H1 (cell line): Measurements from ENCODE around the gene PLEK. TPM values are rescaled to one million over a fixed set of nuclear protein-coding genes. Genes with fewer than 3 reads are reported as not detected.
A peak's percentile ranks its signal among the peaks of the same experiment; 100 is the strongest.

ENCODE experiments used
- CTCF ChIA-PET: fragments of 300-600 bp; sonication (Branson Sonifier 250); formaldehyde crosslinking; loops from one replicate; lab custom pipeline; 2021; ENCODE audit not compliant: partially characterized antibody; lab: Charles Lee
- POLR2A ChIA-PET: fragments of 300-600 bp; sonication (Branson Sonifier 250); formaldehyde crosslinking; loops from one replicate; lab custom pipeline; 2021; ENCODE audit warnings: inconsistent platforms; ENCODE audit not compliant: partially characterized antibody; lab: Charles Lee
- DNase-seq, 2 experiments: peaks; one replicate each; pipeline versions ENCODE4 v3.0.0 to v3.0.0-alpha.2; 2010 to 2022; ENCODE audit warnings: low spot score in 2 of 2, low read depth in 1 of 2, mixed read lengths in 1 of 2
- FAIRE-seq: peaks from 2 replicates; lab custom pipeline; 2011; peaks lifted over from hg19 to GRCh38; lab: Jason Lieb, UNC
- H2AFZ ChIP-seq: 2 replicates; pipeline ENCODE4 v1.8.1; 2012; ENCODE audit warnings: low read length, inconsistent platforms
- H2AK5ac ChIP-seq: 2 replicates; pipeline ENCODE4 v1.6.1; 2013; ENCODE audit warnings: low read depth, low read length
- H2BK120ac ChIP-seq: replicated peaks from 2 replicates; pipeline ENCODE3; 2013; ENCODE audit warnings: low read depth, low read length, inconsistent platforms
- H2BK12ac ChIP-seq: 2 replicates; pipeline ENCODE4 v1.6.1; 2013; ENCODE audit warnings: low read depth, low read length
- H2BK15ac ChIP-seq: 2 replicates; pipeline ENCODE4 v1.6.1; 2013; ENCODE audit warnings: low read length
- H2BK20ac ChIP-seq: 2 replicates; pipeline ENCODE4 v1.6.1; 2013; ENCODE audit warnings: low read length
- H2BK5ac ChIP-seq: 2 replicates; pipeline ENCODE4 v1.6.1; 2013; ENCODE audit warnings: low read depth, low read length
- H3K14ac ChIP-seq: 2 replicates; pipeline ENCODE4 v1.6.1; 2013; ENCODE audit warnings: inconsistent platforms; ENCODE audit not compliant: insufficient read length
- H3K18ac ChIP-seq: 2 replicates; pipeline ENCODE4 v1.6.1; 2013; ENCODE audit warnings: low read length; ENCODE audit errors: extremely low read depth
- H3K23ac ChIP-seq: 2 replicates; pipeline ENCODE4 v1.6.1; 2013; ENCODE audit warnings: inconsistent platforms; ENCODE audit not compliant: insufficient read length
- H3K23me2 ChIP-seq: 2 replicates; pipeline ENCODE4 v1.6.1; 2013; ENCODE audit warnings: low read depth, low read length
- H3K27ac ChIP-seq: 2 replicates; pipeline ENCODE4 v1.6.1; 2011; ENCODE audit warnings: low read depth, low read length, inconsistent platforms
- H3K27me3 ChIP-seq, 4 experiments: replicated peaks in 1 of 4; 1 replicate in 1 of 4; 2 replicates in 3 of 4; pipeline versions ENCODE4 v1.6.1 to v1.8.1; 2011 to 2013; ENCODE audit warnings: low read length in 3 of 4, mild to moderate bottlenecking in 3 of 4, inconsistent platforms in 2 of 4, mixed read lengths in 2 of 4, moderate library complexity in 1 of 4; ENCODE audit not compliant: control insufficient read depth in 3 of 4, insufficient read depth in 3 of 4; ENCODE audit errors: extremely low read depth in 1 of 4
- H3K36me3 ChIP-seq, 4 experiments: 2 replicates each; pipeline versions ENCODE4 v1.6.1 to v1.8.1; 2011 to 2013; ENCODE audit warnings: mild to moderate bottlenecking in 4 of 4, low read length in 3 of 4, moderate library complexity in 2 of 4, control low read depth in 1 of 4, inconsistent platforms in 1 of 4; ENCODE audit not compliant: insufficient read depth in 4 of 4, control insufficient read depth in 2 of 4
- H3K4ac ChIP-seq: replicated peaks from 2 replicates; pipeline ENCODE3; 2013; ENCODE audit warnings: low read length, low read depth, mixed read lengths, inconsistent platforms; ENCODE audit not compliant: insufficient read length
- H3K4me1 ChIP-seq, 4 experiments: replicated peaks in 1 of 4; 1 replicate in 1 of 4; 2 replicates in 3 of 4; pipeline versions ENCODE4 v1.6.1 to v1.8.1; 2011 to 2013; ENCODE audit warnings: low read length in 3 of 4, inconsistent platforms in 2 of 4, mixed read lengths in 1 of 4; ENCODE audit not compliant: insufficient read depth in 4 of 4, control insufficient read depth in 3 of 4
- H3K4me2 ChIP-seq, 2 experiments: 2 replicates each; pipeline versions ENCODE4 v1.6.1 to v1.8.1; 2011 to 2013; ENCODE audit warnings: low read depth in 2 of 2, low read length in 2 of 2, control low read depth in 1 of 2, inconsistent platforms in 1 of 2, mild to moderate bottlenecking in 1 of 2; ENCODE audit not compliant: insufficient read depth in 1 of 2
- H3K4me3 ChIP-seq, 4 experiments: fragments of 200-600, 300-600 bp in 1 of 4; sonication (generic), shearing (Covaris generic), sonication (Bioruptor Twin) in 1 of 4; 2 replicates each; pipeline versions ENCODE4 v1.5.1 to v1.8.1; 2011 to 2016; ENCODE audit warnings: low read length in 4 of 4, low read depth in 3 of 4, control low read depth in 2 of 4, inconsistent platforms in 2 of 4, mild to moderate bottlenecking in 2 of 4, mixed read lengths in 1 of 4, moderate library complexity in 1 of 4; ENCODE audit not compliant: insufficient read depth in 2 of 4; ENCODE audit errors: extremely low read depth in 1 of 4
- H3K56ac ChIP-seq: replicated peaks from 2 replicates; pipeline ENCODE3; 2013; ENCODE audit warnings: low read depth, mild to moderate bottlenecking, mixed read lengths, low read length, inconsistent platforms; ENCODE audit not compliant: insufficient read length
- H3K79me1 ChIP-seq: 2 replicates; pipeline ENCODE4 v1.6.1; 2013; ENCODE audit warnings: low read depth, low read length, control low read depth
- H3K79me2 ChIP-seq, 2 experiments: 2 replicates each; pipeline versions ENCODE4 v1.6.1 to v1.8.1; 2012 to 2013; ENCODE audit warnings: low read length in 2 of 2, mild to moderate bottlenecking in 2 of 2, inconsistent platforms in 1 of 2; ENCODE audit not compliant: insufficient read depth in 2 of 2, control insufficient read depth in 1 of 2
- H3K9ac ChIP-seq, 4 experiments: replicated peaks in 1 of 4; 1 replicate in 1 of 4; 2 replicates in 3 of 4; pipeline versions ENCODE4 v1.6.1 to v1.8.1; 2011 to 2013; ENCODE audit warnings: low read depth in 3 of 4, low read length in 3 of 4, control low read depth in 2 of 4, mild to moderate bottlenecking in 2 of 4, moderate library complexity in 2 of 4, inconsistent platforms in 1 of 4; ENCODE audit errors: extremely low read depth in 1 of 4
- H3K9me3 ChIP-seq, 2 experiments: 2 replicates each; pipeline versions ENCODE4 v1.6.1 to v1.8.1; 2012 to 2013; ENCODE audit warnings: mild to moderate bottlenecking in 2 of 2, moderate library complexity in 2 of 2, control low read depth in 1 of 2, inconsistent platforms in 1 of 2, low read depth in 1 of 2, low read length in 1 of 2, mixed read lengths in 1 of 2; ENCODE audit not compliant: insufficient read depth in 2 of 2
- H4K20me1 ChIP-seq, 2 experiments: replicated peaks in 1 of 2; 2 replicates each; pipeline versions ENCODE3 to v1.8.1; 2011 to 2013; ENCODE audit warnings: inconsistent platforms in 2 of 2, low read length in 2 of 2, mild to moderate bottlenecking in 1 of 2; ENCODE audit not compliant: insufficient read depth in 2 of 2, control insufficient read depth in 1 of 2
- H4K5ac ChIP-seq: 2 replicates; pipeline ENCODE4 v1.6.1; 2013; ENCODE audit warnings: low read length, low read depth, mixed read lengths, inconsistent platforms; ENCODE audit not compliant: insufficient read length
- H4K8ac ChIP-seq: 2 replicates; pipeline ENCODE4 v1.8.0; 2013; ENCODE audit warnings: mild to moderate bottlenecking, moderate library complexity, low read length, inconsistent platforms; ENCODE audit not compliant: insufficient read depth; ENCODE audit errors: extremely low read depth
- H4K91ac ChIP-seq: replicated peaks from 2 replicates; pipeline ENCODE3; 2013; ENCODE audit warnings: low read length, mixed read lengths, inconsistent platforms; ENCODE audit not compliant: insufficient read length
- SIN3A ChIP-seq, 2 experiments: IDR thresholded peaks in 1 of 2; conservative IDR thresholded peaks in 1 of 2; 2 replicates each; pipeline ENCODE4 v1.6.1; 2011 to 2012; ENCODE audit warnings: low read length in 2 of 2, improper control_type of control experiment in 1 of 2, low read depth in 1 of 2, mild to moderate bottlenecking in 1 of 2
- SRF ChIP-seq: IDR thresholded peaks from 2 replicates; pipeline ENCODE4 v1.6.1; 2011; ENCODE audit warnings: mild to moderate bottlenecking, low read depth, low read length, moderate library complexity
- WGBS, 2 experiments: shearing (Covaris generic) in 1 of 2; methylation state at CpG; one replicate each; pipeline versions ENCODE4 v1.1.6 to v1.1.7; 2013 to 2015; ENCODE audit warnings: low lambda C conversion rate in 2 of 2, mixed read lengths in 2 of 2, inconsistent platforms in 1 of 2, low coverage in 1 of 2, missing lambda C conversion rate in 1 of 2; ENCODE audit not compliant: insufficient replicate concordance in 2 of 2, insufficient coverage in 1 of 2, insufficient read length in 1 of 2; ENCODE audit errors: extremely low coverage in 1 of 2, missing lambda C conversion rate in 1 of 2; 5-methylcytosine and 5-hydroxymethylcytosine counted together
- polyA plus RNA-seq, 7 experiments: library from polyadenylated mRNA; depleted of rRNA in 3 of 7; stranded (reverse) in 5 of 7; unstranded in 2 of 7; fragments of >200 nt in 5 of 7; fragments of 200-250 nt in 2 of 7; gene quantifications; 1 replicate in 5 of 7; 2 replicates in 1 of 7; 4 replicates in 1 of 7; pipeline versions ENCODE4 v1.2.1 to v1.2.3, GENCODE V29; 2011 to 2013; ENCODE audit warnings: missing spikeins in 2 of 7, mixed read lengths in 2 of 7
- total RNA-seq: library from RNA; stranded (reverse); fragmentation: NEBNext Ultra II Directional; extraction: Animal tissue kit (Norgen Biotek cat#: 25700); gene quantifications from 2 replicates; pipeline ENCODE4 v1.2.1, GENCODE V29; 2021

PLEK gene
- total and polyA plus RNA-seq, 2 of the 8 experiments (the other 6 are each of a cell fraction or from before 2014, with no cell fraction given) = not detected

- H3K79me1 ChIP-seq = no peaks in the 10 kb centered on the region
- H3K4me3 ChIP-seq = peak overlapping the region in 2 of 4 experiments; percentile 9 to 32; a peak in 2 of 8 replicates
- no peak overlapping the region for H2BK20ac ChIP-seq
- no peak overlapping the region for H2AK5ac ChIP-seq
- no peak overlapping the region for H3K23ac ChIP-seq
- WGBS, 2 experiments = 76% methylated on average over 19 of the region's 19 CpGs; no CpG with 5 or more reads in 1 of the 2 experiments
- no peak overlapping the region for H4K5ac ChIP-seq
- H3K18ac ChIP-seq = no peak overlapping the region
- no peaks in the 10 kb centered on the region for H3K9me3 ChIP-seq
- H3K79me2 ChIP-seq = no peaks in the 10 kb centered on the region
- POLR2A ChIA-PET = interaction anchor here (1.3 to 1.5 kb wide), 2 partner anchors 10 to 21 kb away, joined by 3 read pairs; no protein-coding TSS in a partner anchor
- H3K4ac ChIP-seq = no peak overlapping the region
- CTCF ChIA-PET = no interaction called here
- H2BK15ac ChIP-seq = no peak overlapping the region
- no peak overlapping the region for H3K27ac ChIP-seq
- no peak for FAIRE-seq
- H3K36me3 ChIP-seq = no peaks in the 10 kb centered on the region
- H4K91ac ChIP-seq = no peak overlapping the region
- 0 out of 7 replicates have a peak, but pooled peaks cover 0 to 2% (median 0%) of the 10 kb centered on the region in 4 experiments for H3K27me3 ChIP-seq
- H3K23me2 ChIP-seq = no peaks in the 10 kb centered on the region
- H2BK5ac ChIP-seq = no peak overlapping the region
- no peak overlapping the region for H3K14ac ChIP-seq
- peak overlapping the region; percentile 93 for H2AFZ ChIP-seq
- no peak for DNase-seq
- H2BK12ac ChIP-seq = no peak overlapping the region
- H4K8ac ChIP-seq = peak overlapping the region; percentile 35; the same call in 1 of the 2 replicates
- H2BK120ac ChIP-seq = no peak overlapping the region
- no peaks in the 10 kb centered on the region for H4K20me1 ChIP-seq
- H3K56ac ChIP-seq = no peak overlapping the region
- H3K9ac ChIP-seq = no peak overlapping the region
- H3K4me2 ChIP-seq = peak overlapping the region; percentile 33 to 62; a peak in 3 of 4 replicates
- no peaks in the 10 kb centered on the region for H3K4me1 ChIP-seq
- TF ChIP-seq SRF (no peak), SIN3A (conservative IDR thresholded peaks at IDR 0.05 in 1 of 2, IDR thresholded peaks at IDR 0.05 in 1 of 2; ENCODE audit: low read depth in 1 of 2, low read length in 2 of 2) (no peak)
Measured at GRCh38 chr2:68404893-68405799, 40.1 kb downstream of the PLEK start.
